ENCODE data around the gene MEI4.
"Not testable (repeated sequence)": the region's sequence is repeated elsewhere in the genome, so short reads cannot be mapped to it uniquely, and the experiment has no call there.

Gene MEI4

DNA sequence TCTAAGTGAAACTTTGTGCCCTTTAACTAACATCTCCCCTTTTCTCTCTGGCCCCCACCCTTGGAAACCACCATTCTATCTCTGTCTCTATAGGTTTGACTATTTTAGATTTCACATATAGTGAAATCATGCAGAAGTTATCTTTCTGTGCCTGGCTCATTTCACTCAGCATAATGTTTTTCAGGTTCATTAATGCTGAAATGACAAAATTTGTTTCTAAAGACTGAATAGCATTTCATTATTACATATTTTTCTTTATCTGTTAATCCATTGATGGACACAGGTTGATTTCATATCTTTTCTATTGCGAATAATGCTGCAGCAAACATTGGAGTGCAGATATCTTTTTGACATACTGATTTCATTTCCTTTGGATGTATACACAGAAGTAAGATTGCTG, 30.7 kb downstream of the MEI4 start:
- no peak for DNase-seq

DNA sequence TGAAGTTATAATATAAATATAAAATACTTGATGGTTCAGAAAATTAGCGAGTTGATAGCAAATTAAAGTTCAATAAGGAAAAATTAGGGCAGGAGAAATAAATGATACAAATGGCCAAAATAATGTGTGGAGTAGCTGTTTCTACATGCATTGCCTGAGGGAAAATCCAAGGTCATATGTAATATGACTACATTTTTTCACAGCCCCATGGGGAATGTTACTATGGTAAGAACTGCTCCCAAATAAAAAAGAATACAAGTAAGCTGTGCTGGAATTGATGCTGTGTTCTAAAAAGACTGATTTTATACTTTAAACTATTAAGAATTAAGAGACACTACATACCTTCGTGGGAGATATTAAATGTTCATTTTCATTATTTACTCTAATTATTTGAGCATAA, 34.1 kb downstream of the MEI4 start:
- DNase-seq: no peak

DNA sequence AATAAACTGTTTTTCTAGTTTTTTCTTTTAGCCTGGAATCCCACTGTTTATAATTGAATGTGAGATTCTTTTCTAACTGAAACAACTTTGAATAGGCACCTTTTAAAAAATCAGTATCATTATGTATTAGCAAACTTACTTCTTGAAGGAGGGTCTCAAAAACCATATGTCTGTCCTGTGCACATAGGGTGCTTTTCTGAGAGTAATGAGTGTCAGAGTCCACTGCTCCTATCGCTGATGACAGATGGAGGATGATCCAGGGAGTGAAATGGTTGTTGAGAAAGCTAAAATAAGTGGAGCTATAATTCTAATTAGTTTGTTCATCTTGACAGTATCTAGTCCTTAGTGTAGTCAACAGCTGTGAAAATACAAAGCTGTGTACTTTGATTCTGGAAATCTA, 35.8 kb downstream of the MEI4 start:
- no peak for DNase-seq

DNA sequence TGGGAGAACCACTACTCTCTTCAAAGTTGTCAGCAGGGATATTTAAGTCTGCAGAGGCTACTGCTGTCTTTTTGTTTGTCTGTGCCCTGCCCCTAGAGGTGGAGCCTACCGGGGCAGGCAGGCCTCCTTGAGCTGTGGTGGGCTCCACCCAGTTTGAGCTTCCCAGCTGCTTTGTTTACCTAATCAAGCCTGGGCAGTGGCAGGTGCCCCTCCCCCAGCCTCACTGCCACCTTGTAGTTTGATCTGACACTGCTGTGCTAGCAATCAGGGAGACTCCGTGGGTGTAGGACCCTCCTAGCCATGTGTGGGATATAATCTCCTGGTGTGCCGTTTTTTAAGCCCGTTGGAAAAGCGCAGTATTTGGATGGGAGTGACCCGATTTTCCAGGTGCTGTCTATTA, 47.3 kb downstream of the MEI4 start:
- not testable (repeated sequence) for DNase-seq

DNA sequence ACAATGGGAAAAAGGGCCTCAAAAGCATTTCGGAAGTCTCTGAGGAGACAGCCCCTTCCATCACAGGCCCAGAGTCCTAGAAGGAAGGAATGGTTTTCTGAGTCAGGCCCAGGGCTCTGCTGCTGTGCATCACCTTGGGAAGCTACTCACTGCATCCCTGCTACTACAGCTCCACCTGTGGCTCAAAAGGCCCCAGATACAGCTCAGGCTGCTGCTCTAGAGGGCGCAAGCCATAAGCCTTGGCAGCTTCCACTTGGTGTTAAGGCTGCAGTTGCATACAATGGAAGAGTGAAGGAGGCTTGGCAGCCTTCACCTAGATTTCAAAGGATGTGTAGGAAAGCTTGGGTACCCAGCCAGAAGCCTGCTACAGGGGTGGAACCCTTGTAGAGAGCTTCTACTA, 54.8 kb downstream of the MEI4 start:
- no peak for DNase-seq

DNA sequence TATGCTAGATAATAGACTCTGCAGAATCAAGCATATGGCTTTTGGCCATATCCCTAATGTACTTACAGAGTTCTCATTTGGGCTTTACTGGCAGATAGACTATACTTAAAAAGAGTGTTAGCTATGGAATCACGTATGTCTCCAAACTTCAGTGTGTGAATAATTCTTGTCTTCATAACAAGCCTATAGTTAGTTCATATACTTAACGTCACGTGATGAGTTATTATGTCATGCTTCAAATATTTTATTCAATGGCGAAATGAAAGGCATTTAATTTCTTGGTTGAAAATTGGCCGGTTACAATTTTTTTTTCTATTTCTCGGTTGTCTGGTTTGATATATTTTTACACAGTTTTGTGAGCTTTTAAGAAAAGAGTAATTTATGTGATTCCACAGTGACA, 62.7 kb downstream of the MEI4 start:
- no peak for DNase-seq

DNA sequence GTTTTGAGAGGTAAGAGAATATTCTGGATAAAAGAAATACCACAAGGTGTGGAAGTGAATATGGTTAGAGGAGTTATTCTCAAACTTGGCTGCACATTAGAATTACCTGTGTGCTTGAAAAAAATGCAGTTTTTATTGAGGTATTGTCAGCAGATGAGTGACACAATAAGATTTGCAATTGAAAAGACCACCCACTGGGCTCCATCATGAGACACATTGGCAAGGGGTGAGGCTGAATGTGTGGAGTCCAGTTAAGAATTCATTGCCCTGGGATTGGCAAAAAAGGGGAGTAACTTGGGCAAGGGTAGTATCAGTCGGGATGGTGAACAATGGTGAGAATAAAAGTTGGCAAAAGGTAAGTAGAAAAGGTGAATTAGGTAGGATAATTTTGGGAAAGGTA, 63.5 kb downstream of the MEI4 start:
- no peak for DNase-seq

DNA sequence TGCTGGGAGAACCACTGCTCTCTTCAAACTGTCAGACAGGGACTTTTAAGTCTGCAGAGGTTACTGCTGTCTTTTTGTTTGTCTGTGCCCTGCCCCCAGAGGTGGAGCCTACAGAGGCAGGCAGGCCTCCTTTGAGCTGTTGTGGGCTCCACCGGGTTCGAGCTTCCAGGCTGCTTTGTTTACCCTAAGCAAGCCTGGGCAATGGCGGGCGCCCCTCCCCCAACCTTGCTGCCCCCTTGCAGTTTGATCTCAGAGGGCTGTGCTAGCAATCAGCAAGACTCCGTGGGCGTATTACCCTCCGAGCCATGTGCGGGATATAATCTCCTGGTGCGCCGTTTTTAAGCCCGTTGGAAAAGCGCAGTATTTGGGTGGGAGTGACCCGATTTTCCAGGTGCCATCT, 83.2 kb downstream of the MEI4 start:
- DNase-seq: not testable (repeated sequence)

DNA sequence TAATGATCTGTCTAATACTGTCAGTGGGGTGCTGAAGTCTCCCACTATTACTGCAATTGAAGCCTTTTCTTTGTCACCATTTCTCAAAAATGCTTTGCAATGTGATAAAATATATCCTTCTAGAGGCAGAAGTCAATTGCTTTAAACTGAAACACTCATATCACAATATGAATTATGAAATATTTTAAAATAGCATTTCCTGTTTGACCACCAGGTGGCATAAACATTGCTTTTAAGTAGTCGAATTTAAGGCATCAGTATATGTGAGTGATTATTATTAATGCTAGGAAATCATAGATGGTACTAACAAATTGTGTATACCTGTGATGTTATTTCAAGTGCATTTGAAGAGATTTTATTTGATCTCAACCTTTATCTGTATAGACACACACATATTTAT, 87.5 kb downstream of the MEI4 start:
- no peak for DNase-seq

DNA sequence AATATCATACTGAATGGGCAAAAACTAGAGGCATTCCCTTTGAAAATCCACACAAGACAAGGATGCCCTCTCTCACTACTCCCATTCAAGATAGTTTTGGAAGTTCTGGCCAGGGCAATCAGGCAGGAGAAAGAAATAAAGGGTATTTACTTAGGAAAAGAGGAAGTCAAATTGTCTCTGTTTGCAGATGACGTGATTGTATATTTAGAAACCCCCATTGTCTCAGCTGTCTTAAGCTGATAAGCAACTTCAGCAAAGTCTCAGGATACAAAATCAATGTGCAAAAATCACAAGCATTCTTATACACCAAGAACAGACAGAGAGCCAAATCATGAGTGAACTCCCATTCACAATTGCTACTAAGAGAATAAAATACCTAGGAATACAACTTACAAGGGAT, 99.3 kb downstream of the MEI4 start:
- not testable (repeated sequence) for DNase-seq

DNA sequence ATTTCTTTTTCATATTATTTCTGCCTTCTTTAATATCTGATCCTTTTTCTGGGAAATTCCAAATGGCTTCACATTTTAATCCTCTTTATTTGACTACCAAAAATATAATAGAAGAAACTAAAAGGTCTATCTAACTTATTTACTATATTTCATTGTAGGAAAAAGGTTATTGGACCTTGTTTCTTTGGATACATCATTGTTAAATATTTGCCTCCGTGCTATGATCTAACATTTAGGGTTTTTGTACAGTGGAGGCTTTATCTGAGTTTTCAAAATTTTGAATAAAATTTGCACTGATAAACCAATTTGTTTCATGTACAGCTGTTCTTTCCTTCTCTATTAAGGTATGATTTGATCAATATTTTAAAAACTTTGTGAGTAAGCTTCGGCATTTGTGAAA, 109.5 kb downstream of the MEI4 start:
- no peak for DNase-seq

DNA sequence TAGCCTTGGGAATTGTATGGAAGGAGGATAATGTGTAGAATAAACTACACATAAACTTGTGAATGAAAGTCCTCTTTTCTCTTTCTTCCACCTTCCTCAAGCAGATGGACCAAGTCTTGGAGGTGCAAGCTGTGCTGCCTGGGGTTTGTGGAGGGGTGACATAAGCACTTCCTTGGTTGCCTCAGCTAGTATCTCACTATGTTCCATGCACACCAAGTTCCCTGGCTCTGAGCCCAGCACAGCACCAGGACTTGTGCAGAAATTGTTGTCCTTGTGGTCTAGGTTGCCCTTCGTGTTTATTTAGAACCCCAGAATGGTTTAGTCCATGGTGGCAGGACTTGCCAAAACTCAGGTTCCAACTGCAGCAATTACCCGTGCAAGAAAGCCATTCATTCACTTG, 110.3 kb downstream of the MEI4 start:
- DNase-seq: no peak

DNA sequence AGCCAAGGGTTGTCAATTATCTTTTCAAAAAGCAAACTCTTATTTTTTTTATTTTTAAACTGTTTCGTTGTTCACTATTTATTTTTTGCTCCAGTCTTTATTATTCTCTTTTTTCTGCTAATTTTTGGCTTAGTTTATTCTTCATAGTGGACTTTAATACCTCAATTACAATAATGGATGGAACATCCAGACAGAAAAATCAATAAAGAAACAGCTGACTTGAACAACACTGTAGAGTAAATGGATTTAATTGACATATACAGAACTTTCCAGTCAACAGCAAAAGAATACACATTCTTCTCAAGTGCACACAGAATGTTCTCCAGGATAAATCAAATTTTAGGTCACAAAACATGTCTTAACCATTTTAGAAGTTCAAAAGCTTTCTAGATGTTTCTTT, 111.5 kb downstream of the MEI4 start:
- DNase-seq: no peak

DNA sequence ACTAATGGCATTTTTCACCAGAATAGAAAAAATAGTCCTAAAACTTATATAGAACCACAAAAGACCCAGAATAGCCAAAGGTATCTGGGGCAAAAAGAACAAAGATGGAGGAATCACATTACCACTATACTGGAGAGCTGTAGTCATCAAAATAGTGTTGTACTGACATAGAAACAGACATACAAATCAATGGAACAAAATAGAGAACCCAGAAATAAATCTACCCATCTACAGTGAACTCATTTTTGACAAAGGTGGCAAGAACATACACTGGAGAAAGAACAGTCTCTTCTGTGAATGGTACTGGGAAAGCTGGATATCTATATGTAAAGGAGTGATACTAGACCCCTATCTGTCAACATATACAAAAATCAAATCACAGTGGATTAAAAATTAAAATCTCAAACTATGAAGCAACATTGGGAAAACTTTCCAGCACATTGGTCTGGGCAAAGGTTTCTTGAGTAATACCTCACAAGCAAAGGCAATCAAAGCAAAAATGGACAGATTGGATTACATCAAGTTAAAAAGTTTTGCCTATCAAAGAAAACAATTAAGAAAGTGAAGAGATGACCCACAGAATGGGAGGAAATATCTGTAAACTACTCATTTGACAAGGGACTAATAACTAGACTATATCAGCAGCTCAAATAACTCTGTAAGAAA, 120.5 kb downstream of the MEI4 start:
- DNase-seq: no peak

DNA sequence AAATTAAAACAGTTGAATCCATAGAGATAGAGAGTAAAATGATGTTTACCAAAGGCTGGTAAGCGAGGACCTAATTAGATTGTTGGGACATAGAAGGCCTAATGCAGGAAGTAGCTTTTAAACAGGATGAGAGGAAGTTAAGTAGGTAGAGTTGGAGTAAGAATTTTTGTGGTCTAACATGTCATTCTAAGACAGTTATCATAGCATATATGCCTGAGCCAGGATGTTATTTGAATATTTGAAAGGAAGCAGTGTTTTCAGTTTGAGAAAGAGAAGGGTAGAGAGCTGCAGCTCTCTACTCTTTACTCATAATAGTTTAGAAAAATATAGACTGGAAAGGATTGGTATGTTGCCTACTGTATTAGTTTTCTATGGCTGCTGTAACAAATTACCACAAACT, 121.6 kb downstream of the MEI4 start:
- DNase-seq: no peak

DNA sequence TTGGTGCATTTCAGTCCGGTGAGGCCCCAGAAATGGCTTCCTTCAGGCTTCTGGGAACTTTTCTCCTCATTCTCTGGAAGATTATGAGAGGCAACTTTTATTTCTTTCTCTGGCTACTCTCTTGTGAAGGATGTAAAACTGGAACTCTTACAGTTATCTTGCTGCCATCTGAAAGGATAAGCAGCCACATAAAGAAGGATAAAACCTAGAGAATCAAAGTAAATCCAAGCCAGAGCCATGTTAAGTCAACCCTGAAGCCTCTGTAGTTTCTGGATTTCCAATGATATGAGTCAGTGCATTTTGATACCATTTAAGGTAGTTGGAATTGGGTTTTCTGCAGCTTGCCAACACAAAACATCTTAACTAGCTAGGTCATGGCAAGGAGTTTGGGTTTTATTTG, 123.6 kb downstream of the MEI4 start:
- no peak for DNase-seq

DNA sequence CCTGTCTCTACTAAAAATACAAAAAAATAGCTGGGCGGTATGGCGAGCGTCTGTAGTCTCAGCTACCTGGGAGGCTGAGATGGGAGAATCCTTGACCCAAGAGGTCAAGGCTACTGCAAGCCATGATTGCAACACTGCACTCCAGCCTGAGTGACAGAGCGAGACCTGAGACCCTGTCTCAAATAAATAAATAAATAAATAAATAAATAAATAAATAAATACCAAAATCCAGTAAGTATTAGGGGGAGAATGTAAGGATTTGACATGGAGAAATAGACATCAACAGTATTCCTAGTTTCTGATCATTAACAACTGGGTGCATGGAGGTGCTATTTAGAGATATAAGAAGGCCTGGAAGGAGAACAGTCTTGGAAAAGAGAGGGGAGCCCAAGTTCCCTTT, 125.7 kb downstream of the MEI4 start:
- DNase-seq: no peak

DNA sequence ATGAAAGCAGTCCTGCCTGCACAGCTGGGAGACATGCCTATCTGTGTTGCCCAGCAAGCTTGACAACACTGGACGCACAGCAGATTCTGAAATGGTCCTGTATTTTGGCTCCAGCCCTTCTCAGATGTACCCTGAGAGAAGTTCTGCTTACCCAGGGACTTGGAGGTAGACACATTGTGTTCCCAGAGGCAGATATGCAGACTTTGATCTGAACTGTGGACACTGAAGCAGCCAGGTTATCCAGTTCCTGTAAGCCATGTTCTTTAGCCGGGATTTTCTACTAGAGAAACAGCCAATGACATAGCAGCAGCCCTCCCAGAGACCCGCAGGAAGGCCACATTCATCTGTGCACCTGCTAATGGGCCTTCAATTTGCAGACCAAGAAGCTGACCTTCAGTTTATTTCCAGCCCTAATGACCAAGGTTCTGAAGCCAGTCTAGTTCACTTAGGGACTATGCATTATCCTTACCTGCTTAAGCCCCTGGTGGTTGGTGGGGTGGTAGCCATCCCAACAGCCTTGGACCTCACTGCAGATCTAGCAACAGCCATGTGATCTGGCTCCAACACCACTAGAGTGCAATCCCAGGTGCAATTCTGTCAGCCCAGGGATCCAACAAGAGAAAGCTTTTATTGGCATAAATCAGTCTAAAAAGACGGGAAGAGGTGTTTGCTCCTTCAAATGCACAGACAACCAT, 134.2 kb downstream of the MEI4 start:
- DNase-seq: no peak

DNA sequence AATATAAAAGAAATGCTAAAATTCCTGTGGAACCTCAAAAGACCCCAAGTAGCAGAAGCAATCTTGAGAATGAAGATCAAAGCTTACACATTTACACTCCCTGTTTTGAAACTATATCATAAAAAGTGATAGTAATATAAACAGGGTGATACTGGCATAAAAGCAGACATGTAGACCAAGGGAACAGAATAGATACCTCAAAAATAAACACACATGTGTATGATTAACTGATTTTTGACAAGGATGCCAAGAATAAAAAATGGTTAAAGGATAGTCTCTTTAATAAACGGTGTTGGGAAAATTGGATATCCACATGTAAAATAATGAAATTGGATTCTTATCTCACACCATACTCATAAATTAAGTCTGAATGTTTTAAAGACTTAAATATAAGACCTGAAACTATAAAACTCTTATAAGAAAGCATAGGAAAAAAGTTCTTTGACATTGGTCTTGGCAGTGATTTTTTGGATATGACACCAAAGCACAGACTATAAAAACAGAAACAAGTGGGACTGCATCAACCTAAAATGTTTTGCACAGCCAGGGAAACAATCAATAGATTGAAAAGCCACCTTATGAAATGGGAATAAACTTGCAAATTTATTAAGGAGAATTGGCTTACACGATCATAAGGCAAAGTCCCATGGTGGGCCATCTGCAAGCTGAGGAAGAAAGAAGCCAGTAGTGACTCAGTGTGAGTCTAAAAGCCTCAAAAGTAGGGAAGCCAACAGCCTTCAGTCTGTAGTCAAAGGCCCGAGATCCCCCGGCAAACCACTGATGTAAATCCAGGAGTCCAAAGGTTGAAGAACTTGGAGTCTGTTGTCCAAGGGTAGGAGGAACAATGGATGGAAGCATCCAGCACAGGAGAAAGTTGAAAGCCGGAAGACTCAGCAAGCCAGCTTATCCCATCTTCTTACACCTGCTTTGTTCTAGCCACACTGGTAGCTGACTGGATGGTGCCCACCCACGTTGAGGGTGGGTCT, 144.3 kb downstream of the MEI4 start:
- no peak for DNase-seq

DNA sequence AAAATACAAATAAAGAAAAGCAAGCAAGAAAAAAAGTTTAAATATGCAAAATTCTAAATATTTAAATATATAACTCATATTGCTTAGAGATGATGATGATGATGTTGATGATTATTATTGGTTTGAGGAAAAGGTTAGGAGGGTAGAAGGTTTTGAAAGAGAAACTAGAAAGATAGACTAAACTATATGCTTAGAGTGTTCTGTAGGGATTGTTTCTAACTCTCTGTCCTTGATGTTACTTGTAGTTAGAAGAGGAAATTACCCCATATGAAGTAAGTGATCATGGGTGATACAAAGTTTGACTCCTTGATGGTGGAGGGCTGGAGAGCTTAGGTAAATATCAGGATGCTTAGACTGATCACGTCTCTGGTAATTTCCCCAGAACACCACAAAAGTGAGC, 159.5 kb downstream of the MEI4 start:
- no peak for DNase-seq

DNA sequence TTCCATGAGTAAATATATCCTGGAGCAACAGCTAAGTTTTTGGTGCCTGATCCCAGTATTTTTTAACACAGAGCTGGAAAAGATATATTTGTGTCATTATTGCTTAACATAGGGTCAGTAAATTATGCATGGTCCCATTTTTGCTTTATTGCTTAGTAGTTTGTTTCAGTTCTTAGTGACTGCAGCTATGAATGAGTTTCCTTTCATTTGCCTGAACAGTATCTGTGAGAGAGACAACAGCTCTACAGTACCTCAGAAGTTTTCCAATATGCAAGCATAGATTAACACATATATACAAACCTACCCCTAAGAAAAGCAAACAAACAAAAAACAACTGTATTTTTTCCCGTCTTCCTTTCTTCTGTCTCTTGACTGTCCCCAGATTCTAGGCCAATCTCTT, 160.3 kb downstream of the MEI4 start:
- DNase-seq: no peak

DNA sequence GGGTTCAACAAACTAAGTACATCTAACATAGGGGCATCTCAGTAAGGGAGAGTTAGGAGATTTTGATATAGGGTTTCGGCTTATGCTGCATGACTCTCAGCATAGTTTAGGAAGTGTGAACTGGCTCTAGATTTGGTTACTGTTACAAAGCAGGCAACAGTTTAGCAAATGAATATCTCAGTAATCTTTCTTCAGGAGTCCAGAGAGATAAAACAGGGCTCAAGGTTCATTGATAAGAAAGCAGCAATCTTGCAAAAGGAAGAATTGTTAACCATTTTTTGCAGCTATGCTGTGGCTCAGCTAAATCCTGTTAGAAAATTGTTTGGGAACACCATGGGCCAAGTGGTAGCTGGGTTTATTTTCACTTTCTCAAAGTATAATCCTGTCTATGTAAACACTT, 161.3 kb downstream of the MEI4 start:
- no peak for DNase-seq

DNA sequence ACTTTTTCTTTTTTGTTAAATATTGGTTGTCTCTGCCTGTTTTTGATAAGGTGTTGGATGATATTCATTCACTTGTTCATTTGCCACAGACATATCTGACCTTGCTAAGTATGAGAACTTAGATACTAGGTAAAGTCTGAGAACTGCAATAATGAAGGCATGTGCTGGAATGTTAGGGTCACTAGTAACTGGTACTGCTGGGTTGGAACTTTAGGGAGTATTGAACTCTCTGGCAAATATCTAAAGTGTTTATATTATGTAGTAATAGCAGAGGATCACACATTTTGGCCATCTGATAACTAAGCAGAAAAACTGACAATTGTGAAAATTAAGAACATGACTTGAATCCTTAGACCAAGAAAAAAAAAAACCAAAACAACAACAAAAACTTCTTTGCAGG, 162.7 kb downstream of the MEI4 start:
- no peak for DNase-seq

DNA sequence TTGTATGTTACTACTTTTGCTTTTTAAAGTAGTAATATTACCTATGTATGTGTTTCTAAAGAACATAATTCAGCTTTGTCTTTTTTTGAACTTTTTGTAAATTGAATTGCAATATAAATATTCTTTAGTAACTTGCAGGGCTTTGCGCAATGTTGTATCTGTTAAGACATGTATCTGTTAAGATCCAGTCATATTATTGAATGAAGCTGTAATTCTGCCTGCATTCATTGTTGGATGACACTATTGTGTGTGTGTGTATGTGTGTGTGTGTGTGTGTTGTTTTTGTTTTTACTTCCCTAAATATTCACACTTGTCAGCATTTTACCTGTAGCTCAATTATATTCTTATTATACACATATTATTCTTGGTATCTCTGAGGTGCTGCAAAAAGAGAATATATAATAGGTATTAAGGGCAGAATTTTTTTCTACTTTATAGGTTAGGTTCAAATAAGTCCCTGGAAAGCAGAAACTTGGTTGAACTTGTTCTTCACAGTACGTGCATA, 164.0 kb downstream of the MEI4 start:
- no peak for DNase-seq

All from activated naive CD4-positive, alpha-beta T cell treated with anti-CD3 and anti-CD28 coated beads, Interleukin-2, amount 50 U/mL, for 16 hours (primary cell).